ENCODE measurements around the gene GRM8.

DNA sequence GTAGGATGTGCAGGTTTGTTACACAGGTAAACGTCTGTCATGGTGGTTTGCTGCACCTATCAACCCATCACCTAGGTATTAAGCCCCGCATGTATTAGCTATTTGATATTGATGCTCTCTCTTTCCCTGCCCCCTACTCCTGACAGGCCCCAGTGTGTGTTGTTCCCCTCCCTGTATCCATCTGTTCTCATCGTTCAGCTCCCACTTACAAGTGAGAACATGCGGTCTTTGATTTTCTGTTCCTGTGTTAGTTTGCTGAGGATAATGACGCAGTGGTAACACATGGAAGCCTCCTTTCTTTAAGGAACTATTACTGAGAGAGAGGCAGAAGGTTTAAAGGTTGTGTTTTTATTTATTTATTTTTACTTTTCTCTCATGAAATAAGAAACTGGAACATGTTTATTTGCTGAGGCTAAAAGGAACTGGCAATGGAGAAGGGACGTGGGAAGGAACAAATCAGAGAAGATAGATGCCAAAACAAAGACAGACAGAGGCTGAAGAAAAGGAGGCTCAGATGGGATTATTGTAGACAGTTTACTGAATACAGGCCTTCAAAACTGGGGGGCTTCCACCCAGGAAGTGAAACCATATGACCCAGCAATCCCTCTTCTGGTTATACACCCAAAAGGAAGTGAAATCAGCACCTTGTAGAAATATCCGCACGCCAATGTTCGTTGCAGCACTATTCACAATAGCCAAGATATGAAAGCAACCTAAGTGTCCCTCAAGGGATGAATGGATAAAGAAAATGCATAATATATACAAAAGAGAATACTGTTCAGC lies 556.3 kb downstream of the GRM8 start:
- TF ChIP-seq CTCF (conservative IDR thresholded peaks at IDR 0.05; ENCODE audit: low read length) (no peak), EZH2phosphoT487 (IDR thresholded peaks at IDR 0.05; ENCODE audit: borderline replicate concordance, low read depth, low read length) (no peak)
